Measurements from ENCODE around the gene GABPB2. TPM values are rescaled to one million over a fixed set of nuclear protein-coding genes. Genes with fewer than 3 reads are reported as not detected.
A peak's percentile ranks its signal among the peaks of the same experiment; 100 is the strongest.

Gene GABPB2
- total RNA-seq, 1 experiment from 2014 or later, result 3.0 TPM

DNA sequence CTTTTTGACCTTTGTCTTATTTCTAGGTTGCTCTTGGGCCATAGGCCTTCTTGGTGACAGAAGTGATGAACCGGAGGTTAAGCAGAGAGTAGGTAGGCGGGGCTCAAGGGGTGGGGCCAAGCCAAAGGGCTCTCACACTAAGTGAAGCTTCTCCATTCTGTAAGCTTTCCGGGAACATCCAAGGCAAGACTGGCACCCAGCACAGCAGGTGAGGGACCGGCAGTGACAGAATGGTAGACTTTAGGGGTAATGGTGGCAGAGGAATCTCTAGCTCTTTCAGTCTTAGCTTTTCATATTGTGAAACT, 85.9 kb downstream of the GABPB2 start, which contains the start of gene TNFAIP8L2:
Gene TNFAIP8L2, plus strand, starts transcription at position 135 of the 305 bp plus-strand sequence. CDS start 2,049 bp downstream, outside the sequence.
- H3K27ac ChIP-seq, result no peak within 1 kb of the TSS
- no peak for DNase-seq
- no peak within 1 kb of the TSS for H3K4me3 ChIP-seq

DNA sequence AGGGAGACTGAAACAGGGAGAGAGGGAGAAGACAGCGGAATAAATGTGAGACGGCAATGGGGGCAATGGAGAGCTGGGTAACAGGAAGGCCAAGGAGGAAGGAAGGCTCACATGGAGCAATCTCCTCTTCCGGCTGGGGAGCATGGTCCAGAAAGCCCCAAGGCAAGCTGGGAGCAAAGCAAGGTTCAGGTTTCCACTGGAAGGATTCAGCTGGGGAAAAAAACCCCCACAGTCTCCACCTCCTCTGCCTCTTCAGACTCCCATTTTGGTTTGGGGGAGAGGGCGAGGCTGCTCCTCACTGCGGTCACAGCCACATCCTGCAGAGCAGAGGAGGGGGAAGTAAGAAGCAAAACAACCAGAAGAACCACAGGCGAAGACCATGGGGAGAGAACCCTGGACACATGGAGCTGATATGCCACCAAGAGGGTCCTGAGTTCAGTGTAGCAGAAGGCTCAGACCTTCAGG, 86.5 kb downstream of the GABPB2 start:
- no peak overlapping the region for H3K27ac ChIP-seq
- H3K4me1 ChIP-seq, result no peaks in the 10 kb centered on the region
- no peak overlapping the region for H3K4me3 ChIP-seq
- no peaks in the 10 kb centered on the region for H3K27me3 ChIP-seq
- peaks cover 5% of the 10 kb centered on the region; the same call in 1 of the 2 replicates for H3K36me3 ChIP-seq
- no peaks in the 10 kb centered on the region for H3K9me3 ChIP-seq (replicated peaks)
- no peak for DNase-seq

More for the DNA sequence above, 85.9 kb downstream of the GABPB2 start, which contains the start of gene TNFAIP8L2:
- no peaks in the 10 kb centered on the region for H3K9me3 ChIP-seq (replicated peaks)
- H3K4me1 ChIP-seq, result no peaks in the 10 kb centered on the region
- H3K27me3 ChIP-seq, result no peaks in the 10 kb centered on the region
- H3K36me3 ChIP-seq, result peaks cover 5% of the 10 kb centered on the region; the same call in 1 of the 2 replicates

DNA sequence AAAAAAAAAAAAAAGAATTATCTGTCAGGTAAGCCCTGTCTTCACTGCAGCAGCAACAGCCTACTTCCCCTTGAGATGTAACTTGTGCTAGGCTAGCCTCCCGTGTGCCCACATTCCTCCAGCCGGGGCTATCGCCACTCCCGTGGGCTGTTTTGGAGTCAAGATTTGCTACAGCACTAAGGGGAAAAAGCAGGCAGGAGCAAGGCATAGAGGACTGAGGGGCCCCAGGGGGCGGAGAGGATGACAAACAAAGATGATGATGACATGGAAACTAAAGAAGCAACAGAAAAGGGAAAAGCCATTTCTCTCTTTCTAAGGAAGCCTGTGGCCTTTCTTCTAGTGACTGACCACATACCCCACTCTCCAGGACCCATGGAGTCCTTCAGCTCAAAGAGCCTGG, 87.8 kb downstream of the GABPB2 start:
- Histone ChIP-seq H3K36me3 (peaks cover 5% of the 10 kb centered on the region; the same call in 1 of the 2 replicates), H3K4me3 (no peak overlapping the region), H3K9me3 (replicated peaks) (no peaks in the 10 kb centered on the region), H3K27ac (no peak overlapping the region), H3K27me3 (no peaks in the 10 kb centered on the region), H3K4me1 (no peaks in the 10 kb centered on the region)
- no peak for DNase-seq

DNA sequence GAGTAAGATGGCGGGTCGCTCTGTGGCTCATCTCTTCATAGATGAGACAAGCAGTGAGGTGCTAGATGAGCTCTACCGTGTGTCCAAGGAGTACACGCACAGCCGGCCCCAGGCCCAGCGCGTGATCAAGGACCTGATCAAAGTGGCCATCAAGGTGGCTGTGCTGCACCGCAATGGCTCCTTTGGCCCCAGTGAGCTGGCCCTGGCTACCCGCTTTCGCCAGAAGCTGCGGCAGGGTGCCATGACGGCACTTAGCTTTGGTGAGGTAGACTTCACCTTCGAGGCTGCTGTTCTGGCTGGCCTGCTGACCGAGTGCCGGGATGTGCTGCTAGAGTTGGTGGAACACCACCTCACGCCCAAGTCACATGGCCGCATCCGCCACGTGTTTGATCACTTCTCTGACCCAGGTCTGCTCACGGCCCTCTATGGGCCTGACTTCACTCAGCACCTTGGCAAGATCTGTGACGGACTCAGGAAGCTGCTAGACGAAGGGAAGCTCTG, 88.2 kb downstream of the GABPB2 start:
- Histone ChIP-seq H3K36me3 (peaks cover 5% of the 10 kb centered on the region; the same call in 1 of the 2 replicates), H3K27me3 (no peaks in the 10 kb centered on the region), H3K4me3 (no peak overlapping the region), H3K4me1 (no peaks in the 10 kb centered on the region), H3K9me3 (replicated peaks) (no peaks in the 10 kb centered on the region), H3K27ac (no peak overlapping the region)
- DNase-seq, result no peak

DNA sequence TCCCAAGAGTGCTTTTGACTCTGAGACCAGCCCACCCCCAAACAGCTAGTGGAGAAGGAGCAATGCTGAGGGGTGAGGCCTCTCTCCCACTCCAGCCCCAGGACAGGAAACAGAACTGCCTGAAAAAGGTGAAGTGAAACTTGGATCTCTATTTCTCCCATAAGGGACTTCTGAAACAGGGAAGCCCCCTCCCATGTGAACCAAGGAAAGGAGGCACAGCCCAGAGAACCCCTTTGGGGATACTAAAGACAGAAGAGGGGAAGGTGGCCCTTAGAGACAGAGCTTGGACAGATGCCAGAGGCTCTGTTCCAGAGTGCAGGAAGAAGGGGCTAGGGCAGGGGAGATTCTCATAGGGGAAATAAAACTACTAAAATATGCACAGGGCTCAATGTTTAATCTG, 88.8 kb downstream of the GABPB2 start:
- Histone ChIP-seq H3K9me3 (replicated peaks) (no peaks in the 10 kb centered on the region), H3K4me3 (no peak overlapping the region), H3K27me3 (no peaks in the 10 kb centered on the region), H3K4me1 (no peaks in the 10 kb centered on the region), H3K36me3 (peaks cover 5% of the 10 kb centered on the region; the same call in 1 of the 2 replicates), H3K27ac (no peak overlapping the region)
- DNase-seq, result no peak

DNA sequence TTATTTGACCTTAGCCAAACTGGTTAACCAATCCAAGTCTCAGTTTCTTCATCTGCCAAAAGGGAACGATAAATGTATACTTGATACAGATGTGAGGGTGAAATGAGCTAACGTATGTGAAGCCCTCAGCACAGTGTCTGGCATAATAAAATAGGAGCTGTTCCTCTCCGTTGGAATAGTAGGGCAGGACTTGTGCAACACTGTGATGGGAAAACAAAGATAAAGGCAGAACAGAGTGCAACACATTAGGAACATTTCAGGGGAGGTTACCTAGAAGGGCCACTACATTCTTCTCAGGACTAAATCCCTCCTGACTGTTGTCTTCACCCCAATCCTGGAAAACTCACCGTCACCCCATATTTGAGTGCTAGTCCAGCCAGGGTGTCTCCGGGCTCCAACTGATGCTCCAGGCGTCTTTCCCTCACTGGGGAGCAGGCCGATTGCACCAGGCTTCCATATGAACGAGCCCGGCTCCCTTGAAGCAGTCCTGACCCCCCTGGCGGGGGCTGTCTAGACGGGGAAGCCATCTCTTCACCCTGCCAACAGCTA, 94.2 kb downstream of the GABPB2 start:
- DNase-seq, result no peak
- Histone ChIP-seq H3K9me3 (replicated peaks) (no peaks in the 10 kb centered on the region), H3K27ac (peak overlapping the region; percentile 42; the same call in 1 of the 2 replicates), H3K4me3 (peak overlapping the region; percentile 76), H3K4me1 (no peaks in the 10 kb centered on the region), H3K27me3 (no peaks in the 10 kb centered on the region), H3K36me3 (peaks cover 15% of the 10 kb centered on the region)

DNA sequence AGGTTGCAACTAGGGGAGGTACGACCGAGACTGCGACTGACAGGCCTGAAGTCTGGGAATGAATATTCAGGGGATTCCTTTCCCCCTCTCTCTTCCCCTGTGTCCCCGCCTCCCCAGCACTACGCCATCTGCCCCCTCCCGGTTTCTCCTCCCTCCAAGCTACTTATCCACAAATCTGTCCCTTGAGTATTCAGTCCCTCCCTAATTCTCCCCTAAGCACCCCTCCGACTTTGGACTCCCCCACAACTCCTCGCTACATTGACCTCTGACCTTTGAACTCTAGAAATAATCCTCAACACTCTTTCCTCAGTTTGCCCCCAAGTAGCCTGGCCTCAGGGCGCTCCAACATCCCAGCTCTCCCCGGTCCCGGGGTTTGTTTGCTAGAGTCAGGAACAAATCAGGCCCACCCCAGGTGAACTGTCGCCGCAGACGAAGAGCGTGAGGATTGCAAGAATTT, 94.7 kb downstream of the GABPB2 start:
- peak; percentile 48 to 61 for DNase-seq
- Histone ChIP-seq H3K9me3 (replicated peaks) (no peaks in the 10 kb centered on the region), H3K4me3 (peak overlapping the region; percentile 76), H3K36me3 (peaks cover 16% of the 10 kb centered on the region; the same call in 1 of the 2 replicates), H3K27me3 (no peaks in the 10 kb centered on the region), H3K27ac (peak overlapping the region; percentile 42), H3K4me1 (no peaks in the 10 kb centered on the region)

DNA sequence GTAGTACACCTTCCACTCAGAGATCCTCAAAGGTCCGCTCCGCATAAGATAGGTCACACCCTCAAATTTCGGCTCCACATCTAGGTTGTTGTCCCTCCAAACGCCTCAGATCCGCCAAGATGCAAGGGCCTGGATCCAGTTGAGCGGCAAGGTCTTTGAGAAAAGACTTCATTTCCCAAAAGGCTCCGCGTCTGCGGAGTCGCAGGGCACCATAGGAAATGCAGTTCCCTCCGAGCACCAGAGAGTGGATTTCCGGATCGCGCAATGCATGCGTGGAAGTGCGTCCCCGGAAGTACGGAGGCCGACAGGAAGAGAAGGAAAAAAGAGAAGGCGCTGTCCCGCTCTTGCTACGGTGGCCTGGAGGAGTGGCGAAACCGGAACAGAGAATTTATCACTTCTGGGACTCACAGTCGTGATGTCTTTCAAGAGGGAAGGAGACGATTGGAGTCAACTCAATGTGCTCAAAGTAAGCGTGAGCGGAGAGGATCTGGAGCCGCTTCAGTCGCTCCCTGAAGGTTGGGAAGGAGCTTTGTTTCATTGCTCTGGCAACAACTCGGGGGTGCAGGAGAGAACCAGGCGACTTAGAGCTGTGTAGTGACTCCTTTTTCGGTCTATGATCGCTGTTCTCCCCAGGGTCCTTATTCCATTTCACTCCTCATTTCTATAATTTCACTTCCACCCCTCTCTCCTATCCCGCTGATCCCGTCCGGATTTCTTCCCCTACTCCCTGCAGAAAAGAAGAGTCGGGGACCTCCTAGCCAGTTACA, 95.4 kb downstream of the GABPB2 start, which contains the start of the genes LYSMD1 and SCNM1:
Gene LYSMD1, minus strand, starts transcription at position 165 of the 767 bp plus-strand sequence. CDS start 644 bp downstream, outside the sequence.
Gene SCNM1, plus strand, starts transcription at position 407 of the 767 bp plus-strand sequence. Its CDS starts 9 bp downstream, at position 416.
- DNase-seq, result peak; percentile 96 to 97
- Histone ChIP-seq H3K27ac (peak within 1 kb of the TSS; percentile 42), H3K4me1 (no peaks in the 10 kb centered on the region), H3K4me3 (peak within 1 kb of the TSS; percentile 76), H3K9me3 (replicated peaks) (no peaks in the 10 kb centered on the region), H3K27me3 (no peaks in the 10 kb centered on the region), H3K36me3 (peaks cover 16% of the 10 kb centered on the region; the same call in 1 of the 2 replicates)

DNA sequence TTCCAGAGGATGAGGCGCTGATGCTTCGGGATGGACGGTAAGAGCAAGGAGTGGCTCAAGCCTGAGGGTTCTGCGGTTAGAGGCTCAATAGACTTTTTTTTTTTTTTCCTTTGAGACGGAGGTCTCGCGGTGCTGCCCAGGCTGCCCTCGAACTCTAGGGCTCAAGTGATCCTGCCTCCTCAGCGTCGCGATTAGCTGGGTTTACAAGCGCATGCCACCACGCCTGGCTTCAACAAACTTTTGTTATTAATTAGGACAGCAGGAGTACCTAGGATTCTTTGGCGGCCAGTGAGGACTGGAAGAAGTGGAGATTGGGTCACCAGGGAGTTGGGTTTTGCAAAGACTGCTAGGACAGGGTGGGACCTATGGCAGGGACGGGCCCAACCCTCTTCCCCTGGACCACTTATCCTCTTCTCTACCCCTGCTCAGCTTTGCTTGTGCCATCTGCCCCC, 96.0 kb downstream of the GABPB2 start:
- Histone ChIP-seq H3K27ac (peak overlapping the region; percentile 42), H3K27me3 (no peaks in the 10 kb centered on the region), H3K4me1 (no peaks in the 10 kb centered on the region), H3K9me3 (replicated peaks) (no peaks in the 10 kb centered on the region), H3K4me3 (peak overlapping the region; percentile 76), H3K36me3 (peaks cover 16% of the 10 kb centered on the region; the same call in 1 of the 2 replicates)
- peak; percentile 32 to 43 for DNase-seq

DNA sequence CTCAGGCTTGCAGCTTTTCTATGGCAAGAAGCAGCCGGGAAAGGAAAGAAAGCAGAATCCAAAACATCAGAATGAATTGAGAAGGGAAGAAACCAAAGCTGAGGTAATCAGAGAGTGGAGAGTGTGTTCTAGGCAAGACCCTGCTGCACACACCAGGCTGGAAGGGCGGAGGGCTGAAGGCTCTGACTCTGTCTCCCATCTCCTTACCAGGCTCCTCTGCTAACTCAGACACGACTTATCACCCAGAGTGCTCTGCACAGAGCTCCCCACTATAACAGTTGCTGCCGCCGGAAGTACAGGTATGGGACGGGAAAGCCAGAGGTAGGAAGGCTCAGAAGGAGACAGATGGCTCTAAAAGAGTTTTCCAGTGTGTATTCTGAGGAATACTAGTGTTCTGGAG, 96.6 kb downstream of the GABPB2 start:
- Histone ChIP-seq H3K27ac (no peak overlapping the region), H3K4me3 (peak overlapping the region; percentile 76), H3K4me1 (no peaks in the 10 kb centered on the region), H3K36me3 (peaks cover 16% of the 10 kb centered on the region; the same call in 1 of the 2 replicates), H3K9me3 (replicated peaks) (no peaks in the 10 kb centered on the region), H3K27me3 (no peaks in the 10 kb centered on the region)
- no peak for DNase-seq

DNA sequence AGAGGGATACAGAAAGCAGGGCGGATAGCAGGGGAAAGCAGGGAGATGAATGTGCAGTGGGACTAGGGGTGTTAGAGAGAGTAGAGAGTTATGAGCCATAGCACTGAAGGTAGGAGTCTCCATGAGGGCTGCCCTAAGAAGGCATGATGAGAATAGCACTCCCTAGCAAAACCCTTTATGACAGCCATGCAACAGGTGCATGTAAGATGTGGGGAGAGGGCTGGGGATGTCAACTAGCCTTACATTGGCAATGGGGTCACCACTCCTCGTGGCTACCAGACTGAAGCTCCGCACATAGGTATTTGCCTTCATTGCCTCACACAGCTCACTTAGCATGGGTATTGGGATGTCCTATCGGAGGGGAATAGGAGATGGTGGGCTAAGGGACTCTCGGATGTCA, 100.6 kb downstream of the GABPB2 start:
- H3K27me3 ChIP-seq, result no peaks in the 10 kb centered on the region
- no peak overlapping the region for H3K27ac ChIP-seq
- H3K4me1 ChIP-seq, result no peaks in the 10 kb centered on the region
- H3K4me3 ChIP-seq, result no peak overlapping the region
- no peak for DNase-seq
- H3K36me3 ChIP-seq, result peaks cover 16% of the 10 kb centered on the region
- no peaks in the 10 kb centered on the region for H3K9me3 ChIP-seq (replicated peaks)

Other genes starting within 250 kb of the GABPB2 start
- 25.4 and 26.0 TPM in 2 replicates for gene ARNT, start 194.2 kb upstream of the GABPB2 start, total RNA-seq (2014; rRNA removed; shearing (Covaris generic))
- gene CTXND2, start 183.6 kb upstream of the GABPB2 start, total RNA-seq (2014; rRNA removed; shearing (Covaris generic)), result not detected in 2 replicates
- 42.8 and 46.2 TPM in 2 replicates for gene SETDB1, start 144.4 kb upstream of the GABPB2 start, total RNA-seq (2014; rRNA removed; shearing (Covaris generic))
- 87.3 and 95.2 TPM in 2 replicates for gene CERS2, start 95.9 kb upstream of the GABPB2 start, total RNA-seq (2014; rRNA removed; shearing (Covaris generic))
- not detected in 2 replicates for gene ANXA9, start 88.5 kb upstream of the GABPB2 start, total RNA-seq (2014; rRNA removed; shearing (Covaris generic))
- gene MINDY1, start 63.9 kb upstream of the GABPB2 start, total RNA-seq (2014; rRNA removed; shearing (Covaris generic)), result 2.0 and 2.5 TPM in 2 replicates
- gene PRUNE1, start 62.3 kb upstream of the GABPB2 start, total RNA-seq (2014; rRNA removed; shearing (Covaris generic)), result 15.0 and 17.4 TPM in 2 replicates
- 0.22 and 0.56 TPM in 2 replicates for gene BNIPL, start 34.2 kb upstream of the GABPB2 start, total RNA-seq (2014; rRNA removed; shearing (Covaris generic))
- 1.8 and 2.0 TPM in 2 replicates for gene C1orf56, start 23.0 kb upstream of the GABPB2 start, total RNA-seq (2014; rRNA removed; shearing (Covaris generic))
- 42.2 and 48.3 TPM in 2 replicates for gene CDC42SE1, start 11.1 kb upstream of the GABPB2 start, total RNA-seq (2014; rRNA removed; shearing (Covaris generic))
- 14.9 and 15.7 TPM in 2 replicates for gene MLLT11, start 10.4 kb upstream of the GABPB2 start, total RNA-seq (2014; rRNA removed; shearing (Covaris generic))
- 11.2 and 12.5 TPM in 2 replicates for gene SEMA6C, start 75.9 kb downstream of the GABPB2 start, total RNA-seq (2014; rRNA removed; shearing (Covaris generic))
- gene TNFAIP8L2, start 85.9 kb downstream of the GABPB2 start, total RNA-seq (2014; rRNA removed; shearing (Covaris generic)), result not detected in 2 replicates
- 13.4 and 15.8 TPM in 2 replicates for gene LYSMD1, start 95.1 kb downstream of the GABPB2 start, total RNA-seq (2014; rRNA removed; shearing (Covaris generic))
- gene SCNM1, start 95.4 kb downstream of the GABPB2 start, total RNA-seq (2014; rRNA removed; shearing (Covaris generic)), result 48.9 and 57.8 TPM in 2 replicates
- not detected in 2 replicates for gene TMOD4, start 105.2 kb downstream of the GABPB2 start, total RNA-seq (2014; rRNA removed; shearing (Covaris generic))
- 49.4 and 55.2 TPM in 2 replicates for gene VPS72, start 119.4 kb downstream of the GABPB2 start, total RNA-seq (2014; rRNA removed; shearing (Covaris generic))
- 85.0 and 99.3 TPM in 2 replicates for gene PIP5K1A, start 127.8 kb downstream of the GABPB2 start, total RNA-seq (2014; rRNA removed; shearing (Covaris generic))
- 130 and 132 TPM in 2 replicates for gene PSMD4, start 184.0 kb downstream of the GABPB2 start, total RNA-seq (2014; rRNA removed; shearing (Covaris generic))
- 16.1 and 17.6 TPM in 2 replicates for gene ZNF687, start 211.5 kb downstream of the GABPB2 start, total RNA-seq (2014; rRNA removed; shearing (Covaris generic))

Data from SJCRH30 (cell line).